Right atrium auricular region (tissue), 2 donors: ENCODE measurements around the gene DENND1A. TPM values are rescaled to one million over a fixed set of nuclear protein-coding genes. Genes with fewer than 3 reads are reported as not detected.

Experiments used
- DNase-seq: peaks from one replicate; pipeline ENCODE4 v3.0.0-alpha.2; 2019; ENCODE audit warnings: low spot score
- H3K27ac ChIP-seq, 2 donors: fragments of 200-600 bp; sonication (generic); 1 replicate in 1 of 2; 2 replicates in 1 of 2; pipeline ENCODE4 v1.5.1; 2016 to 2019
- H3K27me3 ChIP-seq, 2 donors: fragments of 200-600 bp; sonication (generic); one replicate each; pipeline versions ENCODE4 v1.5.1 to v1.6.0; 2017 to 2019
- H3K36me3 ChIP-seq: fragments of 200-600 bp; sonication (generic); one replicate; pipeline ENCODE4 v1.5.1; 2016
- H3K4me1 ChIP-seq, 2 donors: fragments of 200-600 bp; sonication (generic); one replicate each; pipeline versions ENCODE4 v1.5.1 to v1.6.0; 2017 to 2019
- H3K4me3 ChIP-seq, 2 donors: fragments of 200-600 bp; sonication (generic); 1 replicate in 1 of 2; 2 replicates in 1 of 2; pipeline ENCODE4 v1.5.1; 2017 to 2019; ENCODE audit warnings: mild to moderate bottlenecking in 1 of 2, moderate library complexity in 1 of 2
- H3K9me3 ChIP-seq, 2 donors: fragments of 200-600 bp; sonication (generic); one replicate each; pipeline ENCODE4 v1.5.1; 2019
- total RNA-seq, 2 donors: library from RNA; depleted of rRNA; stranded (reverse); fragments of >200 nt; gene quantifications; one replicate each; pipeline ENCODE4 v1.1.0, GENCODE V29; 2016
- TF ChIP-seq, protein P1 (sequence below), 2 donors: fragments of 200-600 bp; sonication (generic); IDR thresholded peaks; one replicate each; pipeline ENCODE4 v1.5.1; 2019; ENCODE audit warnings: antibody characterized with exemption in 2 of 2

The DENND1A gene
- total RNA-seq, 2 donors from 2014 or later = 14.9 to 23.6 TPM

DNA sequence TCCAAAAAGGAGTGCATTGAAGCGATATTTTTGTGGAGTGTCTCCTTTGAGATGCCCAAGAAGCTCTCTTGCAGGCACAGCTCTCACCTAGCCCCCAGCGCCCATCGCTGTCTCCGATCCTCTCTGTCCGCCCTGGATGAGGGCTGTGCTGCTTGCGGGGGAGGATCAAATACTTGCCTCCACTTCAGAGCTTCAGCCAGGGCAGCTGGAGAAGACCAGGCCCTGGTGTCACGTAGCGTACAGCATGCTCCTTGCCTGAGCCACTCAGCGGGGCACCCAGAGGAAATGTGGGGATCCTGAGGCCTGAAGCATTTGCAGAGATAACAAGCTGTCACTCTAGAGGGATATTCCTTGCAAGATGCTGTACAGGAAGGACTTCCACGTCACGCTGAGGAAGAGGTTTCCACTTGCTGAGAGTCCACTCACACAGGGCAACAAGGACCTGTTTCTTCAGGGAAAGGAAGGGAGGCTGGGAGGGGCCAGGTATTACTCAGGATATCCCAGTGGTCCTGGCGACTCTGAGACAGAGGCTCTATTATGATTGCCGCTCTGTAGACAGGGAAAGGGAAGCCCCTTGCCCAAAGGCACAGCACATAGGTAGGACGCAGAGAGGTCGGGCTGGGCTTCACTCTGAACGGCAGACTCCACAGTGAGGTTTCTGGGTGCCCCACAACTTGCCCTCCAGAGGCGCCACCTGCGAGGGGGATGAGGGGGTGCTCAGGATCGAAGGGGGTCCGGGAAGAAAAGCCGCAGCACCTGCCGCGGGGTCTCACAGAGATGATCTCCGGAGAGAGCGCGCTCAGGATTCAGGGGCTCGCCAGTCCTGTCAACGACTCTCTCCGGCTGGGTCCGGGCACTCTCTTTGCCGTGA, 510.0 kb downstream of the DENND1A start:
- no peaks in the 10 kb centered on the region for H3K9me3 ChIP-seq
- H3K36me3 ChIP-seq = no peaks in the 10 kb centered on the region
- TF ChIP-seq, protein P1, sequence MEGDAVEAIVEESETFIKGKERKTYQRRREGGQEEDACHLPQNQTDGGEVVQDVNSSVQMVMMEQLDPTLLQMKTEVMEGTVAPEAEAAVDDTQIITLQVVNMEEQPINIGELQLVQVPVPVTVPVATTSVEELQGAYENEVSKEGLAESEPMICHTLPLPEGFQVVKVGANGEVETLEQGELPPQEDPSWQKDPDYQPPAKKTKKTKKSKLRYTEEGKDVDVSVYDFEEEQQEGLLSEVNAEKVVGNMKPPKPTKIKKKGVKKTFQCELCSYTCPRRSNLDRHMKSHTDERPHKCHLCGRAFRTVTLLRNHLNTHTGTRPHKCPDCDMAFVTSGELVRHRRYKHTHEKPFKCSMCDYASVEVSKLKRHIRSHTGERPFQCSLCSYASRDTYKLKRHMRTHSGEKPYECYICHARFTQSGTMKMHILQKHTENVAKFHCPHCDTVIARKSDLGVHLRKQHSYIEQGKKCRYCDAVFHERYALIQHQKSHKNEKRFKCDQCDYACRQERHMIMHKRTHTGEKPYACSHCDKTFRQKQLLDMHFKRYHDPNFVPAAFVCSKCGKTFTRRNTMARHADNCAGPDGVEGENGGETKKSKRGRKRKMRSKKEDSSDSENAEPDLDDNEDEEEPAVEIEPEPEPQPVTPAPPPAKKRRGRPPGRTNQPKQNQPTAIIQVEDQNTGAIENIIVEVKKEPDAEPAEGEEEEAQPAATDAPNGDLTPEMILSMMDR (IDR thresholded peaks at IDR 0.05) = no peak
- DNase-seq = no peak
- no peak overlapping the region for H3K4me3 ChIP-seq
- H3K27ac ChIP-seq = no peak overlapping the region
- H3K4me1 ChIP-seq = no peaks in the 10 kb centered on the region
- no peaks in the 10 kb centered on the region for H3K27me3 ChIP-seq

DNA sequence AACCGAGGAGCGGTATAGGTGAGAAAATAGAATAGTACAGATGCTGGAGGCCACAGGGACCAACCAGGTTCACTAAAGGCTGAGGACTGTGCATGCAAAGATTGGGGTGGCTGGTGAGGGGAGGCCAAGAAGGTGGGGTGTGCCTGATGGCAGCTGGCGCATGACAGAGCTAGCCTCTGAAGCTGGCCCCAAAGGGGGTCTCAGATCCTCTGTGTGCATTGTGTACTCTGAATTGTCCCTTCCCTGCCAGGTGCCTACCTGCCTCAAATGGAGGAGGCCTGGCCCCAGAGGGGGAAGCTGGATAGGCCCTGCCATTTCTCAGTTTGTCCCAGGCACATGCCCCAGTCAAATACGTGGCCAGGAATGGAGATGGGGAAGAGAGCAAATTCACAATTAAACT, 510.8 kb downstream of the DENND1A start:
- TF ChIP-seq, protein P1 (IDR thresholded peaks at IDR 0.05) = no peak
- H3K4me1 ChIP-seq = no peaks in the 10 kb centered on the region
- H3K36me3 ChIP-seq = no peaks in the 10 kb centered on the region
- no peak for DNase-seq
- H3K27ac ChIP-seq = no peak overlapping the region
- no peak overlapping the region for H3K4me3 ChIP-seq
- H3K9me3 ChIP-seq = no peaks in the 10 kb centered on the region
- H3K27me3 ChIP-seq = no peaks in the 10 kb centered on the region

DNA sequence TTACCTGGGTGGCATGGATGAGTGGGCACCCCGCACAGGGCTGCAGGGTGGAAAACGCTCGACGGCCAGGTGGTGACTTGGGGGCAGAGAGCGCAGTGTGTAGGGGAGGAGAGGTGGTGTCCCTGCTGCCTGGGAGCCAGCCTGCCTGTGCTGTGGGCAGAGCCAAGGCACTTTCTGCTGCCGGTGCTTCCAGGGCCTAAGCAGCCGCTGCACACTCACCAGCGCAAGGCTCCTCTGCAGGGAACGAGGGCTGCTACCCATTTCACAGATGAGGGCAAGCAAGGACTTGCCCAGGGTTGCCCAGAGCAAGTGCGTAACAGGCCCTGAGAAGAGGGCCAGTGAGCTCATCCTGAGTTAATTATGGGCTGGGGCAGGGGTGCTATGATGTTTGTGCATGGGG, 511.4 kb downstream of the DENND1A start:
- H3K4me3 ChIP-seq = no peak overlapping the region
- no peak overlapping the region for H3K27ac ChIP-seq
- DNase-seq = no peak
- H3K36me3 ChIP-seq = no peaks in the 10 kb centered on the region
- H3K27me3 ChIP-seq = no peaks in the 10 kb centered on the region
- no peaks in the 10 kb centered on the region for H3K9me3 ChIP-seq
- H3K4me1 ChIP-seq = no peaks in the 10 kb centered on the region
- TF ChIP-seq, protein P1 (IDR thresholded peaks at IDR 0.05) = no peak

DNA sequence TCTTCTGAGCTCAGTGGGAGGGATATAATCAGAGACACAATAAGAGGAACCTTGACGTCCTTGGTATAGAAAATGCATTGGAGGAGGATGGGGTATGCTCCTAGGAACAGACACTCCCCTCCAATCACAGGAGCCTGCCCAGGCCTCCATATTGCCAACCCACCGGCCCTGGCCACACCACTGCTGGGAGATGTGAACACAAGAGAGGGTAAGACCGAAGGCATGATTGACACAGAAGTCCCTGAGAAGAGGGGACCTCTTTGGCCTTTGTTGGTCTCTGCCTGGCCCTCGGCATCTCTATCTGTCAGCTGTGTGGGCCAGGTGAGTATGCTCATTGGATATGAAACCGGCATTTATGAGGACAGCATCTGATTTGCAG, 511.9 kb downstream of the DENND1A start:
- no peak overlapping the region for H3K27ac ChIP-seq
- TF ChIP-seq, protein P1 (IDR thresholded peaks at IDR 0.05) = no peak
- no peaks in the 10 kb centered on the region for H3K4me1 ChIP-seq
- no peak overlapping the region for H3K4me3 ChIP-seq
- no peaks in the 10 kb centered on the region for H3K27me3 ChIP-seq
- no peaks in the 10 kb centered on the region for H3K36me3 ChIP-seq
- no peaks in the 10 kb centered on the region for H3K9me3 ChIP-seq
- no peak for DNase-seq

DNA sequence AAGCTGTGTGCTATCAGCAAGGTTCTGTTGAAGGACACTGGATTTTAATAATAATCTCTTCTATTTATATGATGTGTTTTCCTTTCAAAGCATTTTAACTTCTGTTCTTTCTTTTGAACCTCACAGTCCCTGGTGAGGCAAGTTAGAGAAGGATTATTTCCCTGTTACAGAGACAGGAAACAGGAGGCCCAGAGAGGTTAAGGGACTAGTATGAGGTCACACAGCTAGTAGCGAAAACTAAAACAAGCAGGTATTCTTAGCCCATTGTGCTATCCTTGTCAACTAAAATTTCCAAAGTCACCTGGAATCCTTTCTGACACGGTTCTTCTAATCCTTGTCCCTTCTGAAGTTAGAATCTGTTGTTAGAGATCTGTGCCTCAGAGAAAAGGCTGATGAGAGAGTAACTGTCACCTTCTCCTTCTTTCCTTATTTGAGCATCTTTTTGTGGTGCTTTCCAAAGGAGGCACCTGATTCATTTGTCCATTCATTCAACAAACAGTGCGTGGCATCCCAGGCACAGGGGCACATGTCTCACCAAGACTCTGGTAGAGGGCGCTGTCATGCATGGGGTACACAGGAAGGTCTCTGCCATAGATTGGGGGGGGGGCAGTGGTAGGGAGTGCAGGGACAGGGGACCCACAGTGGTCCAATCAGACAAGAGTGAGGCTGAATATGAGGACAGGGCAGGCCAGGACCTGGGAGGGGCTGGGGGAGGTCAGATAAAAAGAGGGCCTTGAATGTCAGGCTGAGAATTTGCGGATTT, 512.5 kb downstream of the DENND1A start:
- no peak for DNase-seq
- no peaks in the 10 kb centered on the region for H3K36me3 ChIP-seq
- H3K27ac ChIP-seq = no peak overlapping the region
- H3K27me3 ChIP-seq = no peaks in the 10 kb centered on the region
- TF ChIP-seq, protein P1 (IDR thresholded peaks at IDR 0.05) = no peak
- no peaks in the 10 kb centered on the region for H3K9me3 ChIP-seq
- H3K4me3 ChIP-seq = no peak overlapping the region
- H3K4me1 ChIP-seq = no peaks in the 10 kb centered on the region
